OCI-LY7 (cell line): ENCODE results near the gene SLC6A7.

Source experiments
- EZH2phosphoT487 ChIP-seq: fragments of 200-600 bp; sonication (generic); IDR thresholded peaks from 2 replicates; pipeline ENCODE4 v1.6.1; 2018; ENCODE audit warnings: low read depth, borderline replicate concordance, mild to moderate bottlenecking, mixed run types, antibody characterized with exemption, low read length, moderate library complexity, mixed read lengths
- TF ChIP-seq, protein P1 (sequence below): fragments of 200-600 bp; sonication (generic); conservative IDR thresholded peaks from 2 replicates; pipeline ENCODE4 v1.5.1; 2014; ENCODE audit warnings: mild to moderate bottlenecking, antibody characterized with exemption, low read length, moderate library complexity, mixed read lengths

DNA sequence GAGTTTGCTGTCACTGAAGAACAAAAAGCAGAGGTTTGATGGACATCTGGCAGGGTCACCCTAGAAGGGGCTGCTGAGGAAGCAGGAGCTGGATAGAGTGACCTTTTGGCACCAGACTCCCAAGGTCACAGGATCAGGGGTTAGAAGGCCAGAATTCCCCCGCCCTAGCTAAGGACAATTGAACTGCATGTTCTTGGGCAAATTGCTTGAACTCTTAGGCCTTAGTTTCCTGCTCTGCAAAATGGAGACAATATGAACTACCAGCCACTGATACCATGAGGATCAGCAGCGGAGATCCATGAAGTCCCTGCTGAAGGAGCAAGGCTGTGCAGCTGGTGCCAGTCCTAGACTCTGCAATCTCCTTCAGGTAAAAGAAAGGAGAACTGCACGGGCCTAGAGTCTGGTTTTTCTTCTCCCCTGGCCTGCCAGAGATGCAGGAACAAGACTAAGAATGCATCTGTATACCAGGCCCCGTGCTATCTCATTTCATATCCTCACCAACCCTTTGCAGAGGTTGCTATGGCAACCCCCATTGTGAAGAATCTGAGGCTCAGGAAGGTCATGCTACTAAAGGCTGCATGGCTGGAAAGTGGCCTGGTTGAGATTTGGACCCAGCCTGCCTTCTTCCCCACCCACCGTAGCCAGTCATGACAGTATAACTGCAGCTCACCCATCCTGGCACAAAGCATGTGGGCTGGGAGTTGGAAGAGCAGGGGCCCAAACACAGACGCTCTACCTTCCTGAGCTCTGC is 66.0 kb downstream of the SLC6A7 start:
- TF ChIP-seq, protein P1, sequence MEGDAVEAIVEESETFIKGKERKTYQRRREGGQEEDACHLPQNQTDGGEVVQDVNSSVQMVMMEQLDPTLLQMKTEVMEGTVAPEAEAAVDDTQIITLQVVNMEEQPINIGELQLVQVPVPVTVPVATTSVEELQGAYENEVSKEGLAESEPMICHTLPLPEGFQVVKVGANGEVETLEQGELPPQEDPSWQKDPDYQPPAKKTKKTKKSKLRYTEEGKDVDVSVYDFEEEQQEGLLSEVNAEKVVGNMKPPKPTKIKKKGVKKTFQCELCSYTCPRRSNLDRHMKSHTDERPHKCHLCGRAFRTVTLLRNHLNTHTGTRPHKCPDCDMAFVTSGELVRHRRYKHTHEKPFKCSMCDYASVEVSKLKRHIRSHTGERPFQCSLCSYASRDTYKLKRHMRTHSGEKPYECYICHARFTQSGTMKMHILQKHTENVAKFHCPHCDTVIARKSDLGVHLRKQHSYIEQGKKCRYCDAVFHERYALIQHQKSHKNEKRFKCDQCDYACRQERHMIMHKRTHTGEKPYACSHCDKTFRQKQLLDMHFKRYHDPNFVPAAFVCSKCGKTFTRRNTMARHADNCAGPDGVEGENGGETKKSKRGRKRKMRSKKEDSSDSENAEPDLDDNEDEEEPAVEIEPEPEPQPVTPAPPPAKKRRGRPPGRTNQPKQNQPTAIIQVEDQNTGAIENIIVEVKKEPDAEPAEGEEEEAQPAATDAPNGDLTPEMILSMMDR, result no peak
- TF ChIP-seq EZH2phosphoT487, result no peak
